Thoracic aorta endothelial cell (primary cell): ENCODE results near the gene CEP20. TPM values are rescaled to one million over a fixed set of nuclear protein-coding genes. Genes with fewer than 3 reads are reported as not detected.

Experiments used
- small RNA-seq: library from RNA; depleted of rRNA; stranded (forward); fragments of <200 nt; gene quantifications from one replicate; pipeline ENCODE3, GENCODE V24; 2012
- total RNA-seq: library from RNA; depleted of rRNA; stranded (reverse); fragments of >200 nt; gene quantifications from 2 replicates; pipeline ENCODE4 v1.2.3, GENCODE V29; 2012

Gene CEP20, protein sequence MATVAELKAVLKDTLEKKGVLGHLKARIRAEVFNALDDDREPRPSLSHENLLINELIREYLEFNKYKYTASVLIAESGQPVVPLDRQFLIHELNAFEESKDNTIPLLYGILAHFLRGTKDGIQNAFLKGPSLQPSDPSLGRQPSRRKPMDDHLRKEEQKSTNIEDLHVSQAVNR
- total RNA-seq: 41.0 and 45.7 TPM in 2 replicates

GRCh38 chr16:15888072-15888976, at the start of gene CEP20:
Gene CEP20 (minus strand): TSS chr16:15888603. CDS start chr16:15888585, 18 bp downstream.

DNA sequence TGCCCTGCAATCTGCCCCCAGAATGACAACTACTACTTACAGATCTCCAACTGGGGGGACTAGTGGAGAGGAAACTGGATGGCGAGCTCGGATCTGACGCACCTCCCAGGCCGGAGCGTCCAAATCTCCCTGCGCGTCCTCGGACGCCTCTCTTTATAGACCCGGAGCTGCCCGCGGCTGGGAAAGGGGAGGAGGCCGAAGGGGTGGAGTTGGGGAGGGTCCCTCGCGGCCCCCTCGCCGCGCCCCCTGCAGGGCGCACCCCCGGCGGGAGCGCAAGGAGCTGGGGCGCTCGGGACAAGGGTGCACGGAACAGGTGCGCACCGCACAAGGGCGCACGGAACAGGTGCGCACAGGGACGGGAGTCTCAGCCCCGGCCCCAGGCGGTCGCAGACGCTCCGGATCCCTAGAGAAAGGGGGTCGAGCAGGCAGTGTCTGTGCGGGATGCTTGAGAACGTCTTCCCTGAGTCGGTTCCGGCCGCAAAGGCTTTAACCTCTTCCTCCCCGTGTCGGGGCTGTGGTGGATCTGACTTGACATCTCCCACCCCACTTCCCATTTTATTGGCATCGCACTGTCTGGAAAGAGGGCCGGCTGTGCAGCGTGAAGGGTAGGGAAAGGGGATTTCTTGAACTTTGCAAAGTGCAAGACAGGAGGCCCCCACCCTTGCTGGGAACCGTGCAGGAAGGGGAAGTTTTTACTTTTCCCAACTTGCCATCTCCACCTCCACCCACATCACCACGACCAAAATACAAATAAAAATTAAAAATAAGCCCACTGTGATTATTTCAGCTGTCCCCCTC, 31.3 kb downstream of the CEP20 start, which contains the start of gene MYH11:
Gene MYH11 (minus strand): TSS at position 128 of the 798 bp plus-strand sequence. CDS start 18,776 bp downstream, outside the sequence.

Small RNA genes within 50 kb of the gene (small RNA-seq; reads per million reads assigned to genes)
- gene RNU6-213P: not detected

Other genes with a start within 250 kb of the CEP20 start
- 27.5 and 29.9 TPM in 2 replicates for gene MARF1, start 245.4 kb downstream of the CEP20 start, total RNA-seq
- gene NDE1, start 238.4 kb downstream of the CEP20 start, total RNA-seq: 73.4 and 78.0 TPM in 2 replicates
- gene MYH11, start 31.6 kb downstream of the CEP20 start, total RNA-seq: not detected in 2 replicates
- 47.9 and 55.3 TPM in 2 replicates for gene ABCC1, start 61.0 kb upstream of the CEP20 start, total RNA-seq